Measurements from ENCODE around the gene KCTD11. TPM values are rescaled to one million over a fixed set of nuclear protein-coding genes. Genes with fewer than 3 reads are reported as not detected.
A peak's percentile ranks its signal among the peaks of the same experiment; 100 is the strongest.

Gene KCTD11
- total RNA-seq, 4 donors from 2014 or later, result 3.6 to 7.0 (median 4.6) TPM

GRCh38 chr17:7326186-7326585 lies 25.8 kb upstream of the KCTD11 start:
- Histone ChIP-seq H3K27ac (no peak overlapping the region), H3K27me3 (no peaks in the 10 kb centered on the region), H3K4me3 (no peak overlapping the region), H3K4me1 (peaks cover 15 to 24% of the 10 kb centered on the region in 2 donors), H3K36me3 (peaks cover 0 to 49% of the 10 kb centered on the region in 2 donors), H3K9me3 (no peaks in the 10 kb centered on the region)
- TF ChIP-seq POLR2A (IDR thresholded peaks at IDR 0.05) (no peak), CTCF (IDR thresholded peaks at IDR 0.05 in 4 of 5, conservative IDR thresholded peaks at IDR 0.05 in 1 of 5) (no peak)
- DNase-seq, result no peak
- intact Hi-C loops (cut with DNase I; ENCODE audit: low total_unique reads) (loop anchor here (5.0 kb wide), 1 partner anchor 236 kb away; the partner anchor contains the start of gene SENP3), in situ Hi-C loops (cut with MboI; ENCODE audit: low sequenced_read_pairs in 4 of 4) (loop anchor here in 1 of 4 donors (25.0 kb wide), 1 partner anchor 289 kb away; the partner anchor contains the start of genes SLC16A11 and SLC16A13)
- ATAC-seq, result no peak

GRCh38 chr17:7327056-7327455 lies 24.9 kb upstream of the KCTD11 start:
- in situ Hi-C loops (cut with MboI; ENCODE audit: low sequenced_read_pairs in 4 of 4), result loop anchor here in 1 of 4 donors (25.0 kb wide), 1 partner anchor 290 kb away; the partner anchor contains the start of genes SLC16A11 and SLC16A13

GRCh38 chr17:7327501-7327900 lies 24.5 kb upstream of the KCTD11 start:
- peaks cover 0 to 36% of the 10 kb centered on the region in 2 donors for H3K36me3 ChIP-seq
- H3K27ac ChIP-seq, result no peak overlapping the region
- TF ChIP-seq POLR2A (IDR thresholded peaks at IDR 0.05), result no peak
- no peak for TF ChIP-seq CTCF (IDR thresholded peaks at IDR 0.05 in 4 of 5, conservative IDR thresholded peaks at IDR 0.05 in 1 of 5)
- no peak for ATAC-seq
- DNase-seq, result no peak
- H3K9me3 ChIP-seq, result no peaks in the 10 kb centered on the region
- intact Hi-C loops (cut with DNase I; ENCODE audit: low total_unique reads) (loop anchor here (5.0 kb wide), 1 partner anchor 235 kb away; the partner anchor contains the start of gene SENP3), in situ Hi-C loops (cut with MboI; ENCODE audit: low sequenced_read_pairs in 4 of 4) (loop anchor here in 1 of 4 donors (25.0 kb wide), 1 partner anchor 290 kb away; the partner anchor contains the start of genes SLC16A11 and SLC16A13)
- no peak overlapping the region for H3K4me3 ChIP-seq
- H3K4me1 ChIP-seq, result peaks cover 15 to 24% of the 10 kb centered on the region in 2 donors
- H3K27me3 ChIP-seq, result no peaks in the 10 kb centered on the region

More at GRCh38 chr17:7327056-7327455, 24.9 kb upstream of the KCTD11 start:
- H3K27ac ChIP-seq, result no peak overlapping the region
- no peak for ATAC-seq
- no peaks in the 10 kb centered on the region for H3K9me3 ChIP-seq
- intact Hi-C loops (cut with DNase I; ENCODE audit: low total_unique reads), result loop anchor here (5.0 kb wide), 1 partner anchor 235 kb away; the partner anchor contains the start of gene SENP3
- H3K27me3 ChIP-seq, result no peaks in the 10 kb centered on the region
- TF ChIP-seq POLR2A (IDR thresholded peaks at IDR 0.05) (no peak), CTCF (IDR thresholded peaks at IDR 0.05 in 4 of 5, conservative IDR thresholded peaks at IDR 0.05 in 1 of 5) (no peak)
- peaks cover 0 to 41% of the 10 kb centered on the region in 2 donors for H3K36me3 ChIP-seq
- peaks cover 15 to 24% of the 10 kb centered on the region in 2 donors for H3K4me1 ChIP-seq
- no peak overlapping the region for H3K4me3 ChIP-seq
- DNase-seq, result no peak

GRCh38 chr17:7328009-7328408 lies 24.0 kb upstream of the KCTD11 start:
- in situ Hi-C loops (cut with MboI; ENCODE audit: low sequenced_read_pairs in 4 of 4) (loop anchor here in 1 of 4 donors (25.0 kb wide), 1 partner anchor 291 kb away; the partner anchor contains the start of genes SLC16A11 and SLC16A13), intact Hi-C loops (cut with DNase I; ENCODE audit: low total_unique reads) (loop anchor here (5.0 kb wide), 1 partner anchor 234 kb away; the partner anchor contains the start of gene SENP3)
- ATAC-seq (no peak), DNase-seq (no peak)
- H3K4me3 ChIP-seq, result peak overlapping the region; percentile 78 to 99 (median 93)
- H3K27ac ChIP-seq, result peak overlapping the region; percentile 94 to 99 (median 96)
- H3K4me1 ChIP-seq, result peaks cover 15 to 24% of the 10 kb centered on the region in 2 donors
- H3K27me3 ChIP-seq, result no peaks in the 10 kb centered on the region
- H3K36me3 ChIP-seq, result peaks cover 0 to 31% of the 10 kb centered on the region in 2 donors
- TF ChIP-seq POLR2A (IDR thresholded peaks at IDR 0.05) (no peak), CTCF (IDR thresholded peaks at IDR 0.05 in 4 of 5, conservative IDR thresholded peaks at IDR 0.05 in 1 of 5) (no peak)
- no peaks in the 10 kb centered on the region for H3K9me3 ChIP-seq

Measured in gastrocnemius medialis (tissue), 4 donors.